Right lobe of liver (tissue), 4 donors: Measurements from ENCODE around the gene KCNMA1.

Experiments used
- POLR2A ChIP-seq: fragments of 450-650 bp; IDR thresholded peaks from one replicate; pipeline ENCODE4 v1.6.1; 2017; ENCODE audit warnings: antibody characterized with exemption, mild to moderate bottlenecking
- TF ChIP-seq, protein P1 (sequence below), 4 donors: fragments of 200-600 bp in 3 of 4; fragments of 450-650 bp in 1 of 4; IDR thresholded peaks; one replicate each; pipeline versions ENCODE4 v1.5.1 to v1.8.0; 2016 to 2022; ENCODE audit warnings: antibody characterized with exemption in 4 of 4, mild to moderate bottlenecking in 2 of 4
- donor health status: DM: no; HTN: no; CAD: no.
- donor health status: DM: no; HTN: no; CAD: no.
- donor health status: DM: no; HTN: yes; CAD: no.

DNA sequence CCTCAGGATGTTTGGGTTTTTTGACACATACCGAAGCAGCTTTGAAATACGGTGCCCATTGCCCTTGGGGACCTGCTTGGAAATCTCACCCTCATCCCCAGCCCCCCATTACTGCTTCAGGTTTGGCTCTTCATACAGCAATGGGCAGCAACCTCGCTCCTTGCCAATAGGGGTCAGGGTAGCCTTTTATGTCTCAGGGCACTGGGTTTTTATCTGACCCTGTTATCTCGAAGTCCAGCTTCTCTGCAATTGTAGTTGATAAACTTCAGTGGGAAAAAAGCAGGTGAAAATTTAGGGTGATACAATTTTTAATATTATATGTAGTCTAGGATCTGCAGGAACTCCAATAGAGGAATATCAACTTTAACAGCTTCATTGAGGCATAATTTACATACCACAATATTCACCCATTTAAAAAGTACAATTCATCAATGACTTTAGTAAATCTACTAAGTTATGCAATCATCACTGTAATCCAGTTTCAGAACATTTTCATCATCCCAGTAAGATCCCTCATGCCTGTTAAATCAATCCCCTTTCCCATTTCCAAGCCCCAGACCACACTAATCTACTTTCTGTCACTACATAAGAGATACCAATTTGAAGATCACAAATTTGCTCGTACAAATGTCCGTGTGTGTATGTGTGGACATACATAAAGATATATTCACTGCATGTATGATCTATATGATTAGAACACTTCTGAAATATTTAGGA is 386.2 kb downstream of the KCNMA1 start:
- no peak for TF ChIP-seq POLR2A
- TF ChIP-seq, protein P1, sequence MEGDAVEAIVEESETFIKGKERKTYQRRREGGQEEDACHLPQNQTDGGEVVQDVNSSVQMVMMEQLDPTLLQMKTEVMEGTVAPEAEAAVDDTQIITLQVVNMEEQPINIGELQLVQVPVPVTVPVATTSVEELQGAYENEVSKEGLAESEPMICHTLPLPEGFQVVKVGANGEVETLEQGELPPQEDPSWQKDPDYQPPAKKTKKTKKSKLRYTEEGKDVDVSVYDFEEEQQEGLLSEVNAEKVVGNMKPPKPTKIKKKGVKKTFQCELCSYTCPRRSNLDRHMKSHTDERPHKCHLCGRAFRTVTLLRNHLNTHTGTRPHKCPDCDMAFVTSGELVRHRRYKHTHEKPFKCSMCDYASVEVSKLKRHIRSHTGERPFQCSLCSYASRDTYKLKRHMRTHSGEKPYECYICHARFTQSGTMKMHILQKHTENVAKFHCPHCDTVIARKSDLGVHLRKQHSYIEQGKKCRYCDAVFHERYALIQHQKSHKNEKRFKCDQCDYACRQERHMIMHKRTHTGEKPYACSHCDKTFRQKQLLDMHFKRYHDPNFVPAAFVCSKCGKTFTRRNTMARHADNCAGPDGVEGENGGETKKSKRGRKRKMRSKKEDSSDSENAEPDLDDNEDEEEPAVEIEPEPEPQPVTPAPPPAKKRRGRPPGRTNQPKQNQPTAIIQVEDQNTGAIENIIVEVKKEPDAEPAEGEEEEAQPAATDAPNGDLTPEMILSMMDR (IDR thresholded peaks at IDR 0.05): peak; percentile 38 to 69 (median 54)
